GM23248 (cell line): ENCODE results near the gene C1R. TPM values are rescaled to one million over a fixed set of nuclear protein-coding genes. Genes with fewer than 3 reads are reported as not detected.

ENCODE experiments used
- DNase-seq: peaks from one replicate; pipeline ENCODE4 v3.0.0-alpha.2; 2015
- H2AFZ ChIP-seq: fragments of 200-600 bp; sonication (generic); 2 replicates; pipeline ENCODE4 v1.6.1; 2016; ENCODE audit warnings: antibody characterized with exemption
- H3F3A ChIP-seq: fragments of 200-600 bp; sonication (generic); 2 replicates; pipeline ENCODE4 v1.6.1; 2016; ENCODE audit warnings: mild to moderate bottlenecking, antibody characterized with exemption, mixed run types; ENCODE audit not compliant: insufficient read depth
- H3K27ac ChIP-seq: fragments of 200-600 bp; sonication (generic); 2 replicates; pipeline ENCODE4 v1.5.1; 2016; ENCODE audit warnings: mild to moderate bottlenecking
- H3K27me3 ChIP-seq: fragments of 200-600 bp; sonication (generic); replicated peaks from 2 replicates; pipeline ENCODE4 v1.6.1; 2016; ENCODE audit warnings: mild to moderate bottlenecking; ENCODE audit not compliant: insufficient read depth
- H3K36me3 ChIP-seq: fragments of 200-600 bp; sonication (generic); 2 replicates; pipeline ENCODE4 v1.6.1; 2016; ENCODE audit warnings: low read depth, mild to moderate bottlenecking
- H3K4me1 ChIP-seq: fragments of 200-600 bp; sonication (generic); 2 replicates; pipeline ENCODE4 v1.6.1; 2016; ENCODE audit warnings: mild to moderate bottlenecking; ENCODE audit not compliant: insufficient read depth
- H3K4me2 ChIP-seq: fragments of 200-600 bp; sonication (generic); one replicate; pipeline ENCODE4 v1.6.1; 2016; ENCODE audit warnings: mild to moderate bottlenecking; ENCODE audit not compliant: unreplicated experiment
- H3K4me3 ChIP-seq: fragments of 200-600 bp; sonication (generic); 2 replicates; pipeline ENCODE4 v1.5.1; 2016; ENCODE audit warnings: mild to moderate bottlenecking
- H3K79me2 ChIP-seq: fragments of 200-600 bp; sonication (generic); 2 replicates; pipeline ENCODE4 v1.6.1; 2016; ENCODE audit warnings: mild to moderate bottlenecking; ENCODE audit not compliant: insufficient read depth
- H3K9ac ChIP-seq: fragments of 200-600 bp; sonication (generic); 2 replicates; pipeline ENCODE4 v1.6.1; 2016; ENCODE audit warnings: mild to moderate bottlenecking
- H3K9me2 ChIP-seq: fragments of 200-600 bp; sonication (generic); 2 replicates; pipeline ENCODE4 v1.6.1; 2016; ENCODE audit warnings: mixed run types, mild to moderate bottlenecking, moderate library complexity; ENCODE audit not compliant: insufficient read depth
- H3K9me3 ChIP-seq: fragments of 200-600 bp; sonication (generic); one replicate; pipeline ENCODE4 v1.6.1; 2017; ENCODE audit warnings: low read depth
- H4K20me1 ChIP-seq: fragments of 200-600 bp; sonication (generic); 2 replicates; pipeline ENCODE4 v1.6.0; 2016; ENCODE audit not compliant: insufficient read depth
- EZH2 ChIP-seq: fragments of 200-600 bp; sonication (generic); IDR thresholded peaks from 2 replicates; pipeline ENCODE4 v1.6.1; 2018; ENCODE audit warnings: antibody characterized with exemption, mild to moderate bottlenecking; ENCODE audit not compliant: insufficient read depth, poor library complexity, severe bottlenecking
- EZH2phosphoT487 ChIP-seq: fragments of 200-600 bp; sonication (generic); IDR thresholded peaks from 2 replicates; pipeline ENCODE4 v1.6.1; 2018; ENCODE audit warnings: antibody characterized with exemption, moderate library complexity, mild to moderate bottlenecking, low read depth; ENCODE audit not compliant: insufficient read depth
- WGBS, 2 experiments: methylation state at CpG; one replicate each; pipeline ENCODE4 v1.1.6; 2015 to 2017; ENCODE audit warnings: low lambda C conversion rate in 2 of 2, low coverage in 1 of 2; ENCODE audit errors: missing lambda C conversion rate in 2 of 2; 5-methylcytosine and 5-hydroxymethylcytosine counted together
- in situ Hi-C: fragments of 300-500 bp; cut with MboI; formaldehyde crosslinking; loops from 2 replicates; pipeline ENCODE4 v1.15.0; 2020
- polyA plus RNA-seq: library from polyadenylated mRNA; unstranded; fragments of >200 nt; fragmentation: Nextera tagmentation; extraction: Ambion mirVana; gene quantifications from 2 replicates; pipeline ENCODE4 v1.2.1, GENCODE V29; 2016
- total RNA-seq: library from RNA; depleted of rRNA; stranded (reverse); fragments of >200 nt; shearing (Covaris generic); gene quantifications from 2 replicates; pipeline ENCODE4 v1.2.3, GENCODE V29; 2014

C1R gene
- total and polyA plus RNA-seq, 2 experiments from 2014 or later = 51.1 to 75.0 TPM

GRCh38 chr12:7130701-7131501, 38.7 kb upstream of the C1R start:
- Histone ChIP-seq H3K27me3 (no peaks in the 10 kb centered on the region), H3K4me2 (peak overlapping the region; percentile 77), H3K4me3 (peak overlapping the region; percentile 67), H3K9me2 (no peaks in the 10 kb centered on the region), H4K20me1 (no peaks in the 10 kb centered on the region), H3K9ac (0 out of 2 replicates have a peak overlapping the region, but pooled peaks have one; percentile 16), H3F3A (no peaks in the 10 kb centered on the region), H2AFZ (peak overlapping the region; percentile 56), H3K36me3 (no peaks in the 10 kb centered on the region), H3K9me3 (no peaks in the 10 kb centered on the region), H3K4me1 (peaks cover 11% of the 10 kb centered on the region; the same call in 1 of the 2 replicates), H3K79me2 (no peaks in the 10 kb centered on the region), H3K27ac (no peak overlapping the region)
- DNase-seq = peak; percentile 66
- TF ChIP-seq EZH2 = no peak
- TF ChIP-seq EZH2phosphoT487 = no peak
- 7 to 9% methylated on average over 29 to 32 of the region's 32 CpGs for WGBS, 2 experiments
- in situ Hi-C loops = no loop called here

DNA sequence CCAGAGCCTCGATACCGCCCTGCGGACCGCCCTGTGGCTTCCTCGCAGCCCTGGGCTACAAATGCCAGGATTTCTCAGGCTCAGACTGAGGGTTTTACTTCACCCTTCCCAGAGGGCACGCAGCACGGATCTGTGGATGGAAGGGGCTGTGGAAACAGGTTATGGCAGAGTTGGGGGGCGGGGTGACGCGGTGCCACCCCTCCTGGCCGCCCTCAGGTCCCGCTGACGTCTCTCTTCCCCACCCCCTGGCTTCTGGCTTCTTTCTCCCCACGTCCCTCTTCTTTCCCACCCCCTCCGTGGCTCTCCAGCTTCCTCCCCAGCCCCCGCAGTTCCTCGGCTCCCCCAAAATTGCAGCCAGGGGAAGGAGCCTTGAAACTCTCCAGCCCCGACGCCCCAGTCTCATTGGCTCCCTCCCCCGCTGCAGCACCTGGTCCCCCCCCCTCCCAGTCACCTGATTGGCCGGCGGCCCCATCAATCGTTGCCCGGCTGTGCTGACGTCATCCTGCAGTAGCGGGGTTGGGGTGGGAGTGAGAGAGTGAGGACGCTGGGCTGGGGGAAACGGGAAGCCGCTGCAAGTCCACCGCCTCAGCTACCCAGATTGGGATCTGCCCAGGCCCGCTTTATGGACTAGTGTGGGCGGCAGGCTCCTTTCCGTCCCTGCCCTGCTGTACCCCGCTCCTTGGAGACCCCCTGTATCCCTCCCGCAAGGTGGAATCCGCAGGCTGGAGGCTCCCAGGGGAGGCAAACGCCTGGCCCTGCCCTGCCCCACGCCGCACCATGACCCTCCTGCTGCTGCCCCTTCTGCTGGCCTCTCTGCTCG, 37.8 kb upstream of the C1R start, which contains the start of gene CLSTN3:
Gene CLSTN3 (plus strand): TSS at position 500 of the 820 bp plus-strand sequence. CDS start 278 bp downstream, at position 778.
- in situ Hi-C loops = no loop called here
- no peak within 1 kb of the TSS for H3K27ac ChIP-seq

GRCh38 chr12:7129287-7129871, 37.1 kb upstream of the C1R start:
- Histone ChIP-seq H3K27ac (no peak overlapping the region), H4K20me1 (no peaks in the 10 kb centered on the region), H3K9ac (peak overlapping the region; percentile 16; the same call in 1 of the 2 replicates), H3K4me2 (peak overlapping the region; percentile 77), H3K79me2 (no peaks in the 10 kb centered on the region), H3K9me2 (no peaks in the 10 kb centered on the region), H3K9me3 (no peaks in the 10 kb centered on the region), H3K36me3 (no peaks in the 10 kb centered on the region), H3F3A (no peaks in the 10 kb centered on the region), H3K27me3 (no peaks in the 10 kb centered on the region), H3K4me1 (peaks cover 11% of the 10 kb centered on the region; the same call in 1 of the 2 replicates), H3K4me3 (peak overlapping the region; percentile 67), H2AFZ (peak overlapping the region; percentile 46)
- 5 to 7% methylated on average over 19 of the region's 19 CpGs for WGBS, 2 experiments
- no peak for TF ChIP-seq EZH2phosphoT487
- no peak for TF ChIP-seq EZH2
- in situ Hi-C loops = no loop called here
- peak; percentile 19 for DNase-seq

More for the DNA sequence above, 37.8 kb upstream of the C1R start, which contains the start of gene CLSTN3:
- H3K9me2 ChIP-seq = no peaks in the 10 kb centered on the region
- no peaks in the 10 kb centered on the region for H3F3A ChIP-seq
- no peaks in the 10 kb centered on the region for H3K27me3 ChIP-seq
- peak within 1 kb of the TSS; percentile 67 for H3K4me3 ChIP-seq
- H3K9ac ChIP-seq = peak within 1 kb of the TSS; percentile 16; the same call in 1 of the 2 replicates
- H3K4me1 ChIP-seq = peaks cover 11% of the 10 kb centered on the region; the same call in 1 of the 2 replicates
- no peaks in the 10 kb centered on the region for H4K20me1 ChIP-seq
- H3K36me3 ChIP-seq = no peaks in the 10 kb centered on the region
- no peaks in the 10 kb centered on the region for H3K9me3 ChIP-seq
- DNase-seq = peak; percentile 72
- H3K79me2 ChIP-seq = no peaks in the 10 kb centered on the region
- TF ChIP-seq EZH2phosphoT487 (no peak), EZH2 (no peak)
- H2AFZ ChIP-seq = peak within 1 kb of the TSS; percentile 56
- WGBS, 2 experiments = 2% methylated on average over 28 to 40 of the region's 40 CpGs
- peak within 1 kb of the TSS; percentile 77 for H3K4me2 ChIP-seq
